Suprapubic skin (tissue), 4 donors: ENCODE data around the gene OR52E5.

Experiments used
- CTCF ChIP-seq, 2 donors: fragments of 200-600 bp in 1 of 2; fragments of 450-650 bp in 1 of 2; sonication (generic) in 1 of 2; IDR thresholded peaks; one replicate each; pipeline ENCODE4 v1.5.1; 2016 to 2019; ENCODE audit warnings: antibody characterized with exemption in 2 of 2, mild to moderate bottlenecking in 1 of 2, moderate library complexity in 1 of 2
- POLR2A ChIP-seq, 2 donors: fragments of 450-650 bp; IDR thresholded peaks; one replicate each; pipeline ENCODE4 v1.6.1; 2017; ENCODE audit warnings: antibody characterized with exemption in 2 of 2, mild to moderate bottlenecking in 2 of 2, moderate library complexity in 2 of 2
- POLR2AphosphoS5 ChIP-seq, 3 donors: sonication (generic); formaldehyde crosslinking; IDR thresholded peaks; one replicate each; pipeline ENCODE4 v1.6.1; 2017; ENCODE audit warnings: antibody characterized with exemption in 3 of 3

GRCh38 chr11:5887172-5887571 lies 5.8 kb upstream of the OR52E5 start:
- TF ChIP-seq CTCF (IDR thresholded peaks at IDR 0.05) (no peak), POLR2A (IDR thresholded peaks at IDR 0.05) (no peak), POLR2AphosphoS5 (IDR thresholded peaks at IDR 0.05) (no peak)
